Measurements from ENCODE around the gene DTX4.

DNA sequence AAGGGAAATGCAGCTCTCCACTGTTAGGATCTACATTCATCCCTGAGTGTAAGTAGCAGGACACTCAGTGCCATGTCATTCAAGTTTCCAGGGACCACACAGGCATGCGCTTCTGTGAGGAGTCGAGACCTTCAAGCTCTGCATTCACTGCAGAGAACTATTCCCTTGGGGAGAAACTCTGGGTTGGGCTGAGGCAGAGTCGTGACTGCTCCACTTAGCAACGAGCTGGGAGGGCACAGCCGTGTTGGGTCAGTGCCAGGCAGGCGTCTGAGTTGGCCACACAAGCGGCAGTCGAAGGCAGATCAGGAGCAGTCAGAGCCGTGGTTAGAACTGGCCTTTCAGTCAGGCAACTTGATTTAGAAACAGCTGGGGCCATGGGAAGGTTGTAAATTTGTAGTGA is 26.1 kb downstream of the DTX4 start:
- TF ChIP-seq, protein P1, sequence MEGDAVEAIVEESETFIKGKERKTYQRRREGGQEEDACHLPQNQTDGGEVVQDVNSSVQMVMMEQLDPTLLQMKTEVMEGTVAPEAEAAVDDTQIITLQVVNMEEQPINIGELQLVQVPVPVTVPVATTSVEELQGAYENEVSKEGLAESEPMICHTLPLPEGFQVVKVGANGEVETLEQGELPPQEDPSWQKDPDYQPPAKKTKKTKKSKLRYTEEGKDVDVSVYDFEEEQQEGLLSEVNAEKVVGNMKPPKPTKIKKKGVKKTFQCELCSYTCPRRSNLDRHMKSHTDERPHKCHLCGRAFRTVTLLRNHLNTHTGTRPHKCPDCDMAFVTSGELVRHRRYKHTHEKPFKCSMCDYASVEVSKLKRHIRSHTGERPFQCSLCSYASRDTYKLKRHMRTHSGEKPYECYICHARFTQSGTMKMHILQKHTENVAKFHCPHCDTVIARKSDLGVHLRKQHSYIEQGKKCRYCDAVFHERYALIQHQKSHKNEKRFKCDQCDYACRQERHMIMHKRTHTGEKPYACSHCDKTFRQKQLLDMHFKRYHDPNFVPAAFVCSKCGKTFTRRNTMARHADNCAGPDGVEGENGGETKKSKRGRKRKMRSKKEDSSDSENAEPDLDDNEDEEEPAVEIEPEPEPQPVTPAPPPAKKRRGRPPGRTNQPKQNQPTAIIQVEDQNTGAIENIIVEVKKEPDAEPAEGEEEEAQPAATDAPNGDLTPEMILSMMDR (IDR thresholded peaks at IDR 0.05): no peak
- TF ChIP-seq POLR2A (IDR thresholded peaks at IDR 0.05): no peak

All from thyroid gland (tissue), 4 donors.